HEK293 (cell line): Measurements from ENCODE around the gene PGAP6.
A peak's percentile ranks its signal among the peaks of the same experiment; 100 is the strongest.

Source experiments
- CTCF ChIA-PET: fragments of 350-600 bp; formaldehyde crosslinking; extraction: SDS; loops from one replicate; lab custom pipeline; 2021; ENCODE audit warnings: antibody characterized with exemption; lab: Yijun Ruan, JAX
- POLR2A ChIA-PET: fragments of 300-600 bp; formaldehyde crosslinking; extraction: SDS; loops from one replicate; lab custom pipeline; 2020; ENCODE audit warnings: antibody characterized with exemption, inconsistent platforms; lab: Yijun Ruan, JAX
- H3K27ac ChIP-seq: fragments of 200-500 bp; sonication (Bioruptor generic); 2 replicates; pipeline ENCODE4 v1.5.1; 2014; ENCODE audit warnings: low read depth, low read length, control low read depth, inconsistent platforms; ENCODE audit errors: extremely low read depth
- H3K36me3 ChIP-seq, 2 experiments: fragments of 200-500 bp in 1 of 2; sonication (Bioruptor generic) in 1 of 2; 1 replicate in 1 of 2; 2 replicates in 1 of 2; pipeline ENCODE4 v1.5.1; 2014 to 2017; ENCODE audit warnings: inconsistent platforms in 2 of 2, low read length in 2 of 2; ENCODE audit not compliant: control insufficient read depth in 2 of 2, insufficient read depth in 1 of 2
- H3K4me1 ChIP-seq: fragments of 200-500 bp; sonication (Bioruptor generic); 2 replicates; pipeline ENCODE4 v1.5.1; 2014; ENCODE audit warnings: mild to moderate bottlenecking, low read length, inconsistent platforms; ENCODE audit not compliant: control insufficient read depth, insufficient read depth
- H3K4me3 ChIP-seq: 2 replicates; pipeline ENCODE4 v1.5.1; 2011; ENCODE audit warnings: low read depth, mild to moderate bottlenecking, control low read depth, low read length, moderate library complexity
- H3K9me3 ChIP-seq: fragments of 200-500 bp; sonication (Bioruptor generic); 2 replicates; pipeline ENCODE4 v1.5.1; 2014; ENCODE audit warnings: low read depth, low read length, inconsistent platforms; ENCODE audit not compliant: control insufficient read depth, insufficient read depth
- FEZF1 ChIP-seq: fragments of 450-650 bp; formaldehyde crosslinking; IDR thresholded peaks from 2 replicates; pipeline ENCODE4 v1.5.1; 2016; ENCODE audit warnings: missing biosample characterization, missing genetic modification characterization
- GFI1B ChIP-seq: fragments of 450-650 bp; formaldehyde crosslinking; IDR thresholded peaks from 2 replicates; pipeline ENCODE4 v1.5.1; 2016; ENCODE audit warnings: missing biosample characterization, missing genetic modification characterization
- GLIS1 ChIP-seq: fragments of 450-650 bp; formaldehyde crosslinking; IDR thresholded peaks from 2 replicates; pipeline ENCODE4 v1.5.1; 2016; ENCODE audit warnings: missing biosample characterization, missing genetic modification characterization
- HOXC10 ChIP-seq: sonication (generic); formaldehyde crosslinking; IDR thresholded peaks from 2 replicates; pipeline ENCODE4 v1.8.1; 2023; ENCODE audit warnings: mild to moderate bottlenecking, missing genetic modification reagents
- IKZF3 ChIP-seq: fragments of 450-650 bp; IDR thresholded peaks from 2 replicates; pipeline ENCODE4 v1.5.0; 2018; ENCODE audit warnings: missing biosample characterization, mild to moderate bottlenecking, missing genetic modification characterization, moderate library complexity
- ZBTB21 ChIP-seq: fragments of 450-650 bp; formaldehyde crosslinking; IDR thresholded peaks from 2 replicates; pipeline ENCODE4 v1.5.1; 2017; ENCODE audit warnings: missing biosample characterization, missing genetic modification characterization
- ZFP69B ChIP-seq: fragments of 450-650 bp; formaldehyde crosslinking; IDR thresholded peaks from 2 replicates; pipeline ENCODE4 v1.5.1; 2016; ENCODE audit warnings: missing biosample characterization, missing genetic modification characterization
- ZNF214 ChIP-seq: fragments of 450-650 bp; formaldehyde crosslinking; IDR thresholded peaks from 2 replicates; pipeline ENCODE4 v1.5.1; 2017; ENCODE audit warnings: missing biosample characterization, mild to moderate bottlenecking, missing genetic modification characterization, borderline replicate concordance
- ZNF280D ChIP-seq: fragments of 450-650 bp; formaldehyde crosslinking; IDR thresholded peaks from 2 replicates; pipeline ENCODE4 v1.5.1; 2016; ENCODE audit warnings: missing biosample characterization, missing genetic modification characterization
- ZNF324 ChIP-seq: fragments of 450-650 bp; formaldehyde crosslinking; IDR thresholded peaks from 2 replicates; pipeline ENCODE4 v1.5.1; 2016; ENCODE audit warnings: missing biosample characterization, missing genetic modification characterization
- ZNF404 ChIP-seq: fragments of 450-650 bp; formaldehyde crosslinking; IDR thresholded peaks from 2 replicates; pipeline ENCODE4 v1.5.1; 2017; ENCODE audit warnings: missing biosample characterization, missing genetic modification characterization
- ZNF423 ChIP-seq: fragments of 450-650 bp; formaldehyde crosslinking; IDR thresholded peaks from 2 replicates; pipeline ENCODE4 v1.5.1; 2016; ENCODE audit warnings: missing biosample characterization, missing genetic modification characterization
- ZNF513 ChIP-seq: fragments of 450-650 bp; IDR thresholded peaks from 2 replicates; pipeline ENCODE4 v1.5.1; 2018; ENCODE audit warnings: missing biosample characterization, missing genetic modification characterization
- ZNF555 ChIP-seq: fragments of 450-650 bp; formaldehyde crosslinking; conservative IDR thresholded peaks from 2 replicates; pipeline ENCODE4 v1.5.1; 2017; ENCODE audit warnings: missing biosample characterization, mild to moderate bottlenecking, missing genetic modification characterization, inconsistent platforms
- ZNF558 ChIP-seq: fragments of 450-650 bp; formaldehyde crosslinking; IDR thresholded peaks from 2 replicates; pipeline ENCODE4 v1.5.1; 2016; ENCODE audit warnings: missing biosample characterization, missing genetic modification characterization
- ZNF560 ChIP-seq: fragments of 450-650 bp; formaldehyde crosslinking; IDR thresholded peaks from 2 replicates; pipeline ENCODE4 v1.5.1; 2017; ENCODE audit warnings: missing biosample characterization, missing genetic modification characterization, borderline replicate concordance
- ZNF561 ChIP-seq: fragments of 450-650 bp; IDR thresholded peaks from 2 replicates; pipeline ENCODE4 v1.5.1; 2018; ENCODE audit warnings: missing biosample characterization, missing genetic modification characterization, borderline replicate concordance
- ZNF580 ChIP-seq: fragments of 450-650 bp; formaldehyde crosslinking; IDR thresholded peaks from 2 replicates; pipeline ENCODE4 v1.5.1; 2016; ENCODE audit warnings: missing biosample characterization, missing genetic modification characterization
- ZNF600 ChIP-seq: fragments of 450-650 bp; formaldehyde crosslinking; IDR thresholded peaks from 2 replicates; pipeline ENCODE4 v1.5.1; 2016; ENCODE audit warnings: missing biosample characterization, missing genetic modification characterization
- ZNF629 ChIP-seq: fragments of 450-650 bp; formaldehyde crosslinking; IDR thresholded peaks from 2 replicates; pipeline ENCODE4 v1.5.1; 2017; ENCODE audit warnings: missing biosample characterization, missing genetic modification characterization
- ZNF654 ChIP-seq: fragments of 450-650 bp; formaldehyde crosslinking; IDR thresholded peaks from 2 replicates; pipeline ENCODE4 v1.5.1; 2016; ENCODE audit warnings: low read depth, missing biosample characterization, missing genetic modification characterization
- ZNF701 ChIP-seq: fragments of 450-650 bp; formaldehyde crosslinking; IDR thresholded peaks from 2 replicates; pipeline ENCODE4 v1.5.1; 2016; ENCODE audit warnings: missing biosample characterization, missing genetic modification characterization
- TF ChIP-seq, protein P1 (sequence below): fragments of 450-650 bp; formaldehyde crosslinking; IDR thresholded peaks from 2 replicates; pipeline ENCODE4 v1.5.1; 2016; ENCODE audit warnings: missing biosample characterization, missing genetic modification characterization, borderline replicate concordance

PGAP6 gene

GRCh38 chr16:370979-371514 lies 10.7 kb downstream of the PGAP6 start:
- H3K27ac ChIP-seq = no peak overlapping the region; the same call in 1 of the 2 replicates
- peaks cover 6 to 80% of the 10 kb centered on the region in 2 experiments; a peak in 2 of 3 replicates for H3K36me3 ChIP-seq
- no peaks in the 10 kb centered on the region for H3K9me3 ChIP-seq
- ChIA-PET CTCF (interaction anchor here (0.6 to 0.9 kb wide), 5 partner anchors 8 to 341 kb away, joined by 3 to 4 read pairs (median 3); no protein-coding TSS in a partner anchor), POLR2A (interaction anchor here (0.6 to 1.5 kb wide), 7 partner anchors 9 to 1825 kb away, joined by 3 to 10 read pairs (median 4); partner anchors contain the start of genes AXIN1, PGAP6, PIGQ and POLR3K)
- H3K4me1 ChIP-seq = peaks cover 3% of the 10 kb centered on the region
- TF ChIP-seq ZNF561 (tag by site-specific recombination) = no peak
- peak; percentile 29; the same call in 1 of the 2 replicates for TF ChIP-seq GLIS1 (tag by site-specific recombination)
- peak; percentile 46; the same call in 1 of the 2 replicates for TF ChIP-seq ZNF600 (tag by site-specific recombination)
- H3K4me3 ChIP-seq = peak overlapping the region; percentile 9; the same call in 1 of the 2 replicates

- Histone ChIP-seq H3K27ac (peak within 1 kb of the TSS; percentile 64; the same call in 1 of the 2 replicates), H3K36me3 (peaks cover 6 to 77% of the 10 kb centered on the region in 2 experiments; a peak in 2 of 3 replicates), H3K4me1 (peaks cover 3% of the 10 kb centered on the region), H3K9me3 (no peaks in the 10 kb centered on the region), H3K4me3 (peak within 1 kb of the TSS; percentile 47)
- ChIA-PET CTCF (interaction anchor here (0.6 to 0.9 kb wide), 4 partner anchors 8 to 342 kb away, joined by 3 to 4 read pairs (median 4); no protein-coding TSS in a partner anchor), POLR2A (interaction anchor here (0.7 to 1.5 kb wide), 7 partner anchors 9 to 1826 kb away, joined by 3 to 10 read pairs (median 4); partner anchors contain the start of genes AXIN1, DECR2, PGAP6 and POLR3K)
- TF ChIP-seq ZNF214 (tag by site-specific recombination) (no peak), ZBTB21 (tag by site-specific recombination) (no peak), HOXC10 (CRISPR knock-in tag) (no peak), ZNF280D (tag by site-specific recombination) (no peak), IKZF3 (tag by site-specific recombination) (no peak), ZNF629 (tag by site-specific recombination) (peak; percentile 47; the same call in 1 of the 2 replicates), ZNF701 (tag by site-specific recombination) (no peak), ZNF654 (no peak), ZNF423 (no peak), ZNF404 (tag by site-specific recombination) (no peak), ZNF580 (tag by site-specific recombination) (peak; percentile 82), ZNF513 (tag by site-specific recombination) (no peak), GFI1B (tag by site-specific recombination) (no peak), FEZF1 (tag by site-specific recombination) (no peak), ZNF555 (no peak), ZNF560 (no peak), ZFP69B (tag by site-specific recombination) (peak; percentile 89), ZNF558 (tag by site-specific recombination) (no peak), ZNF324 (tag by site-specific recombination) (no peak)
- TF ChIP-seq, protein P1, sequence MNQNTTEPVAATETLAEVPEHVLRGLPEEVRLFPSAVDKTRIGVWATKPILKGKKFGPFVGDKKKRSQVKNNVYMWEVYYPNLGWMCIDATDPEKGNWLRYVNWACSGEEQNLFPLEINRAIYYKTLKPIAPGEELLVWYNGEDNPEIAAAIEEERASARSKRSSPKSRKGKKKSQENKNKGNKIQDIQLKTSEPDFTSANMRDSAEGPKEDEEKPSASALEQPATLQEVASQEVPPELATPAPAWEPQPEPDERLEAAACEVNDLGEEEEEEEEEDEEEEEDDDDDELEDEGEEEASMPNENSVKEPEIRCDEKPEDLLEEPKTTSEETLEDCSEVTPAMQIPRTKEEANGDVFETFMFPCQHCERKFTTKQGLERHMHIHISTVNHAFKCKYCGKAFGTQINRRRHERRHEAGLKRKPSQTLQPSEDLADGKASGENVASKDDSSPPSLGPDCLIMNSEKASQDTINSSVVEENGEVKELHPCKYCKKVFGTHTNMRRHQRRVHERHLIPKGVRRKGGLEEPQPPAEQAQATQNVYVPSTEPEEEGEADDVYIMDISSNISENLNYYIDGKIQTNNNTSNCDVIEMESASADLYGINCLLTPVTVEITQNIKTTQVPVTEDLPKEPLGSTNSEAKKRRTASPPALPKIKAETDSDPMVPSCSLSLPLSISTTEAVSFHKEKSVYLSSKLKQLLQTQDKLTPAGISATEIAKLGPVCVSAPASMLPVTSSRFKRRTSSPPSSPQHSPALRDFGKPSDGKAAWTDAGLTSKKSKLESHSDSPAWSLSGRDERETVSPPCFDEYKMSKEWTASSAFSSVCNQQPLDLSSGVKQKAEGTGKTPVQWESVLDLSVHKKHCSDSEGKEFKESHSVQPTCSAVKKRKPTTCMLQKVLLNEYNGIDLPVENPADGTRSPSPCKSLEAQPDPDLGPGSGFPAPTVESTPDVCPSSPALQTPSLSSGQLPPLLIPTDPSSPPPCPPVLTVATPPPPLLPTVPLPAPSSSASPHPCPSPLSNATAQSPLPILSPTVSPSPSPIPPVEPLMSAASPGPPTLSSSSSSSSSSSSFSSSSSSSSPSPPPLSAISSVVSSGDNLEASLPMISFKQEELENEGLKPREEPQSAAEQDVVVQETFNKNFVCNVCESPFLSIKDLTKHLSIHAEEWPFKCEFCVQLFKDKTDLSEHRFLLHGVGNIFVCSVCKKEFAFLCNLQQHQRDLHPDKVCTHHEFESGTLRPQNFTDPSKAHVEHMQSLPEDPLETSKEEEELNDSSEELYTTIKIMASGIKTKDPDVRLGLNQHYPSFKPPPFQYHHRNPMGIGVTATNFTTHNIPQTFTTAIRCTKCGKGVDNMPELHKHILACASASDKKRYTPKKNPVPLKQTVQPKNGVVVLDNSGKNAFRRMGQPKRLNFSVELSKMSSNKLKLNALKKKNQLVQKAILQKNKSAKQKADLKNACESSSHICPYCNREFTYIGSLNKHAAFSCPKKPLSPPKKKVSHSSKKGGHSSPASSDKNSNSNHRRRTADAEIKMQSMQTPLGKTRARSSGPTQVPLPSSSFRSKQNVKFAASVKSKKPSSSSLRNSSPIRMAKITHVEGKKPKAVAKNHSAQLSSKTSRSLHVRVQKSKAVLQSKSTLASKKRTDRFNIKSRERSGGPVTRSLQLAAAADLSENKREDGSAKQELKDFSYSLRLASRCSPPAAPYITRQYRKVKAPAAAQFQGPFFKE (tag by site-specific recombination) = no peak
These were observed 11.3 kb downstream of the PGAP6 start, which contains the start of gene MRPL28 for GRCh38 chr16:370443-370842. TSS of gene MRPL28 (minus strand) at chr16:370538. CDS start at chr16:370218, 320 bp downstream.
